ENCODE measurements around the gene CFAP20.

Gene CFAP20

DNA sequence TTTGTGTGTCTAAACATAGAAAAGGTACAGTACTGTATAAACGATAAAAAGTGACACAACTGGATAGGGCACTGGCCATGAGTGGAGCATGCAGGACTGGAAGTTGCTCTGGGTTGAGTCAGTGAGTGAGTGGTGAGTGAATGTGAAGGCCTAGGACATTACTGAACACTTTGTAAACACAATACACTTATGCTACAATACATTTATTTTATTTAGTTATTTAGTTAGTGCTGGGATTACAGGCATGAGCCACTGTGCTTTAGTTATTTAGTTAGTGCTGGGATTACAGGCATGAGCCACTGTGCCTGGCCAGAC lies 4.6 kb downstream of the CFAP20 start:
- DNase-seq, result no peak

DNA sequence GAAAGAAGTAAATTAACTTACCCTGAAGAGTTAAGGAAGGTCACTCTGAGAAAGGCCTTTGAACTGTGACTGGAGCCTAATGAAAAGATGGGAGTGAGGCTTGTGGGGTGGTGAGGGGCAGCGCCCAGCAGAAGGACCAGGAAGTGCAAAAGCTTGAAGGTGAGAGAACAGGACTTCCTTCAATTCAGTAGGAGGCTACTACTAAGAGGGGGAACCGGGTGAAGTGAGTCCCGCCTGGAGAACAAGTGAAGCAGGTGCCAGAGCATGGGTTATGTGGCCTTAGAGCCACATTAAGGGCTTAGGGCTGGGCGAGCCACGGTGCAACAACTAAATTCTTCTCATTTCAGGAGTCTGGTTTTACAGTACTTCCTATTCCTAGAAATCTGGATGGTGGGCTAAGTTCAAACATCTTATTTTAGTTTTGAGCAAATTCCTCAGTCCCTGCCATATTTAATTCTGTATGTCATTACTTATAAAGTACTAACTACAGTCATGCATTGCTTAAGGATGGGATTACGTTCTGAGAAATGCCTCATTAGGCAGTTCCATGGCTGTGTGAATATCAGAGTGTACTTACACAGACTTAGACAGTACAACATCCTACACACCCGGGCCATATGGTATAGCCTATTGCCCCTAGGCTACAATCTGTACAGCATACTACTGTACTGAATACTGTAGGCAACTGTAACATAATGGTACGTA lies 5.1 kb downstream of the CFAP20 start:
- no peak for DNase-seq

DNA sequence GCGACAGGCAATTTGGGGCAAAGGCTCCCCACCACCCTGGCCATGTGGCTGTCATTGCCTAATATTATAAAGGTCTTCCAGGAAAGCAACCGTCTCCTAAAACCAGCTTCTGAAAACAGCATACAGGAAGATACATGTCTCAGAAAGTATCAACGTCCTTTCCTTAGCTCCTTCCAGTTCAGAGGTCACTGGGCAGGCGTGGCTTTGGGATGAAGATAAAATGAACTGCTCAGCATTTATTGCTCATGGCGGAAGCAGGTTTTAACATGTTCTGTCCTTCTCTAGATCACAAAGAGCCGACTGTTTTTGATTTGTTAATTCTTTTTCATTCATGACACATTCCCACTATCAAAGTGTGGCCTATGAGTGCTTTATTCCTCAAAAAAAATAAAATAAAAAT lies 8.0 kb downstream of the CFAP20 start:
- DNase-seq, result no peak

DNA sequence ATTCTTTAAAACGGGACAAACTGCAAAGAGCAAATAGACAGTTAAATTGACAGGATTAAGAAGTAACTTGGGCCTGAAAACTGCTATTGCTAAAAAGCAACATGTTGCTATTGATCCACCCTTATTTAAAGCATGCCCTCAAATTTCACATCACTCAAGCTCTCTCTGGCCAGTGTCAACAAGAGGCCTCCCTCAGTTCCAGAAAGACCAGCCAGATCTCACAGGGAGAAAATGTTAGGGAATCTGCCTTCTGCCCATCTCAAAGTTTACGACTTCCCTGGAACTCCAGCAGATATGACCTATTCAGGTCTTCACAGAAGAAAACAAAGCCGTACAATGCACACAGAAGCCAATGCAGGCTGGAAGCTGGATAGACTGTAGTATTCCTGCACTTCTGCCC lies 8.9 kb downstream of the CFAP20 start:
- DNase-seq, result no peak

DNA sequence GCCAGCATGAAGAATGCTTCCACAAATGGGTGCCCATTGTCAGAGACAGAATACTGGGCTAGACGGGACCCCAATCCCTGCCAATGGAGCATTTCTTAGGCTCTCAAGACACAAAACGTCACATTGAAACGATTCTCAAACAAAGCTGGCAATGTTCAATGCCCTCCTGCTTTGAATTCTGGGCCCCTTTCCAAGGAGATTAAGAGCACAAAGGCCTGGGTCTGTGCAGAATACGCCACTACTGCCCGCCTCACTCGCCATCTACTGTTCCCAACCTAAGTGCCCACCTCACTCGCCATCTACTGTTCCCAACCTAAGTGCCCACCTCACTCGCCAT lies 9.7 kb downstream of the CFAP20 start:
- no peak for DNase-seq

DNA sequence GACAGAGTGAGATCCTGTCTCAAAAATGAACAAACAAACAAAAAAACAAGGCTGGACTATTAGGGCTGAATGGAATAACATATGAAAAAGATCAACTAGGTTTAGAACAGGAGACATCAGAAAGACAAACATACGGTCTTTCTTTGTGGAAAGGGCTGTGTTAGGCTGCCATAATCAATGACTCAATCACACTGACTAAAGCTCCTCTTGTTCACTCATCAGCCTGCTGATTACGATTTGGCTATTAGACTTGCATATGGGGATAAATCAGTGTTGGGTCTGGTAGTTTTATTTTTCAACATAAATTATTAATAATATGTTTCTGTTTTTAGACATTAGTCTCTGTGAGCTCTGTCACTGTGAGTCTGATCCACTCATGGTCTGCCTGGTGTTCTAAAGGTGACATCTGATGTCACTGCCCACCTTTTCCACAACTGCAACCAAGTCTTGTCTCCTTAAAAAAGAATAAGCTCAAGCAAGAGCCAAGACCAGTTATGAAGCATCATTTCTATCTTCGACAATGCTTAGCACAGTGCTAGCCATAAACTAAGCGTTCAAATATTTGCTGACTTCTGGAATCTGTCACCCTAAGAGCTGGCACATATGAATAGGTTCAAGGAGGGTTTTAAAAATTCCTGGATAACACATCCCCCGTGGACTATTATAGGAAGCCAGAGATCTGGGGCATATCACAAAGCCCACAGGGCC lies 10.2 kb downstream of the CFAP20 start:
- DNase-seq, result peak; percentile 24

DNA sequence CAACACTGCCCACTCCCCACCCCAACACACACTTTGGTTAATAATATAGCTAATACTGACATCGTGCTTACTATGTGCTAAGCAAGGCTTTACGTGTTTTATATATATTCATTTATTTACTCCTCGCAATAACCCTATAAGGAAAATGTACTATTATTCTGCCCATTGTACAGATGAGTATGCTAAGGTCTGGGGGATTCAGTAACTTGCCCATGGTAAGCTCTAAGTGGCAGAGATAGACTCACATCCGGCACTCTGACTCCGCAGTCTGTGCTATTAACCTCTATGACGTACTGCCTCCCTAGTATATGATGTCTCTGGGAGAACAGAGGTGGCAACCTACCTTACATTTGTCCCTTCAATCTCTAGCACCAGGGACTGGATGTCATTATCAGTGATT lies 12.7 kb downstream of the CFAP20 start:
- no peak for DNase-seq

DNA sequence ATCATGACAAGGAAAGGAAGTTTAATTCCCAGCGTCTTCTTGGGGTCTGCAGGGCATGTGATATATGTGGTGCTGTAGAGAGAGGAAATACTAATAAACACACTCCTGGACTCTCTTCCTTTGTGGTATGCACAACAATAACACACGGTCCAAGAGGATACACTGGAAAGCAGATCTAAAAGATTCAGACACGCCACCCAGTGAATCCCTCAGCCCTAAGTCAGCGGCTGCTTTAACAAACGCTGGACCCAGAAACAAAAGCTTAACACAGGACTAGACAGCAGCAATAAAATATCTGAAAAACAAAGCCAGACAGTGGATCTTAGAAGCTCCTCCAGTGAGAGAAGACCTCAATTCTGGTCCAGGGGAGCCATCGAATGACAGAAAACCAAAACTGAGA lies 13.1 kb downstream of the CFAP20 start:
- DNase-seq, result no peak

DNA sequence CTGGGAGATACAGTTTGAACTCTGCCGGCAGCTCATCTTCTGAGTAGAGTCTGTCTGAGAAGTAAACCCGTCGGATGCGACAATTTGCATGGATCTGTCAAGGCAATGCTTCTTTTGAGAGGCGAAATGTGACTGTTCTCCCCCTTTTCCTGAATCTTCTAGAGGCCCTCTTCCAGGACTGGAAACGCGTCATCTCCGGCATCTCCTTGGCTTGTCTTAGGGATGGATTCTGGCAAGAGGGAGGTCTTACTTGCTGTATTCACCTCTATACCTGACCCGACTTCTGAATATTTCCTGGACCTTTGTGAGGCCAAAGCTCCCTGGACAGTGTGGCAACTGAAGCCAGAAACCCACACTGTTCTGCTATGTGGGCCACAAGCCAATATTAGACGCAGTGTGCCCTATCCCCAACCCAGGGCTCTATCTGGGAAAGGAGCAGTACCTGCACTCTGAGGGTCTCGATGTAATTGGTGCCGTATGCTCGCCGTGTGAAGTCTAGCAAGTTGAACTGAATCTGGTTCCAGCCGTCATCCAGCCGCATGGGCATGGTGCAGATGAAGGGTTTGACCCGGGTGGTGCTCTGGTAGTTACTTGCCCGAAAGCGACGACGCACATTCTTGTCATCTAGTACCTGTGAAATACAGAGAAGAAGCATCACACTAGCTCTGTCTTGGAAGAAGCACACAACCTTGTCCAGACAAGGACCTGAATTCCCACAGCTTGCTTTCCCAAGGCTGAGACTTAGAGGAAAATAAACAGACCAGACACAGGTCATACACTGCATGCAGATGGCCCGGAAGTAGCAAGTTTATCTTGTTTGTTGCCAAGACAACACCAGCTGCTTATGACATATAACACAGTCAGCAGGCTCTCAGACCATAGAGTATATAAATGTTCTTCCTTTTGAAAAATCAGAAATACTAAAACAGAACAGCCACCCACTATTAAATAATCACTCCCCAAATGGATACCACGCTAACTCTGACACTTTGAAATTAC lies 14.1 kb downstream of the CFAP20 start:
- DNase-seq, result no peak

DNA sequence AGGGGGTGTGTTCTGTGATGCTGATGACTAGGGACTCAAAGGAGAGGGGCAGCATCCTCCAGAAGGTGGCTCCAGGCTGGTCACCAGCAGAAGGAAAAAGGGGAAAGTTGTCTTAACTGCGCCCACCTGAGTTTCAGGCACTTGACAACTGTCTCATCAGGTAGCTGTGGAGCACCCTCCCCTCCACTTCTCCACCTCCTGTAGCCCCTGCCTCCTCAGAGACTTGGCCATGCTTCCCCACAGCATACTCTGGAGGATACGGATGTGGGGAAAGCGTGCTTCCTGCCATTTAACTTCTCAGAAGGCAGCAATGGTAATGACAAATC lies 17.9 kb downstream of the CFAP20 start:
- DNase-seq, result no peak

DNA sequence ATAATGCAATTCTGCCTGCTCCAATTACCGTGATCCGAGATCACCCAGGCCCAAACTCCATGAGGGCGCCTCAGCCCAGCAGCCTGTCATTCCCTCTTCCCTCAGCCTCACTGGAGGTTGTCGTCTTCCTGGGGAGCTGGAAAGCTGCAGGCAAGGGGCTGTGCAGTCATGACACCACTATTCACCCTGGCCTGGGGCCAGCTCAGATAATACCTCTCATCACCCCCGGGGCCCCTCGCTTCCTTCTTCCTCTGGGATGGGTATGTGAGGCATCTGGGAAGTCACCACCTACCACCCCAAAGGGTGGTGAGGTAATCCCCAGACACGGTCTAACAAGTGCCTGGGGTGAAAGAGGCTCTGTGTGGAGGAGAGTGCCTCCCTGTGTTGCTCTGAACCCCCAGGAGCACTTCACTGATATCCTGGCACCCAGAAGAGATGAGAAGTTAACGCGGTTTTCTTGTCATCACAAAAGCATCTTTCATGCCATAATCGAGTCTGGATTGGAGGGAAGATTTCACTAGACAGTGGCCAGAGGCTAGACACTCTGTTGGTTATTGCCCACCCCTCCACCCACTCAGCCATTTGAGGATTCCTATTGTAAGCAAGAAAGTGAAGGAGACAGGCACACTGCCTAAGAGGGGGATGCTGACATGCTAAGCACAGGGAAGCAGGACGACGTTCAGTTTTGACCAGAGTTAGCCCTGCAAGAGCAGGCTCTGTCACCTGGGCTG lies 18.4 kb downstream of the CFAP20 start:
- peak; percentile 75 for DNase-seq

DNA sequence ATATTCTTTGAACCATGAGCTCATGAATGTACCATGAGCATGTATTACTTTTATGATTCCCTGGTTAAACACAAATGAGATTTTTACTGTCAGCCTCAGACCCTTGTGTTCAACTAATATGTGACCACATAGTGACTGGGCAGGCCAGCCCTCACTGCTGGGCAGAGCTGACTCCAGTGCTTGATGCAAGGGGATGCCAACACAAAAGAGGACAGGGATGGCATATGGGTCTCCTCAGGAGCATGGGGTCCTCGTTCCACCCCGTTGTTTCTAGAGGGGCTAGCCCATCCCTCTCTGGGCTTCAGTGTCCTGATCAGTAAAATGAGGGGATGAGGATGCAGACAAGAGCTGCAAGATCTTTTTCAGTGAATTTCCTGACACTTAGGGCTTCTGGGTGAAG lies 19.3 kb downstream of the CFAP20 start:
- no peak for DNase-seq

DNA sequence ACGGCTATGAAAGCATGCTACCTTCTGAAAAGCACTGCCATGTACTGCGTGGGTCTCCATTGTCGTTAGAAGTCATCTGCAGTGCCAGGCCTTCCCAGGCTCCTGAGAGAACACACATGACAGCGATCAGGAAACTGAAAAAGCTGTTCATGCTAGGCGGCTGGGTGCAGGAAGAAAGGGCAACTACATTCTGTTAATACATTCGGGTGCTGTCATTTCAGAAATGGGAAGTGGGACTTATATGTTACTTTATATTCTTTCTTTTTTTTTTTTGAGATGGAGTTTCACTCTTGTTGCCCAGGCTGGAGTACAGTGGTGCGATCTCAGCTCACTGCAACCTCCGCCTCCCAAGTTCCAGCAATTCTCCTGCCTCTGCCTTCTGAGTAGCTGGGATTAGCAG lies 19.9 kb downstream of the CFAP20 start:
- DNase-seq, result no peak

DNA sequence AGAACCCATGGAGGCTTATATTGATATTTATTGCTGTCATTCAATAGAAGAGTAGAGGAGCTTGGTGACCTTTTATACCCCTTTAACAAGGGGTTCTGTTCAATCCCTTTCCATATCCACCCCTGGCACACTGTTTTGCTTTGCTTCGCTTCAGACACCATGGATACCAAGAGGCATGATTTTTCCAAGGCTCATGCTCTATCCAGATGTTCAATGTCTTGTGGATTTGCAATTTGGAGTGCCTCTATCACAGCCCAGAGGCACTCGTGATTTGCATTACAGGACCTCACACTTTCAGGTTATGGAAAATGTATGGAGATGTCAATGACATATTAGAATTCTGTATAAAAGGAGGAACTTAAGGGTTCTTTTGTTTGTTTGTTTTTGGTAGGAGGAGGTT lies 21.5 kb downstream of the CFAP20 start:
- DNase-seq, result no peak

DNA sequence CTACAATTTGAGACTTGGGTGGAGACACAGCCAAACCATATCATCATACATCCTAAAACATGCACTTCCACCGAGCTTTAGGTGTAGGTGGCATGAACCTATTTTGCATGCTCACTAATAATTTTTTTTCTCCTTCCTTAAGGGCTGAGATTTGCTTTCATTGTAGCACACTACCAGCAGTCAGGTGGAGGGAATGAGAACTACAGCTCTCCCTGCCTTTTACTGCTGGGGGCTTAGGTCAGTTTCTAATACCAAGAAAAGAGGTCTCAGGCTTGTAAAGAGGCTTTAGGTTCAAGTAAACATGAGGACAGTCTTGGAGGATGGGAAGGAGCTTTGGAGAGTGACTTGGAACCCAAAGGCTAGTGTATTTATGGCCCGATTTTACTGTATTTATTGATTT lies 22.0 kb downstream of the CFAP20 start:
- no peak for DNase-seq

DNA sequence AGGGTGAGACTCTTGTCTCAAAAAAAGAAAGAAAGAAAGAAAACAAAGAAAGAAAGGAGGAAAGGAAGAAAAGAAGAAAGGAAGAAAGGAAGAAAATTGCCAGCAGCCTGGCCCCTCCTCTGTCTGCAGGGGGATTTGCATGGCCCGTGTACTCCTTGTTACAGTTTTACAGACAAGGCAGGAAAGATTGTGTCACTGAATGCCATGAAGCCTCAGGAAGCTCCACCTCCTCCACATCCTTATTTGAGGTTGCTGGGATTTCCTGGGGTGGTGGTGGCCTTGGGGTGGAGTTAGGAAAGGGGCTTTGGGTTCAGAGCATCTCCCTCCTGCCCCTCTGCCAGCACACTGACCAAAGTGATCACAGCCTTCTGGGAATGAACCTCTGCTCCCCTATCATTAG lies 23.6 kb downstream of the CFAP20 start:
- no peak for DNase-seq

DNA sequence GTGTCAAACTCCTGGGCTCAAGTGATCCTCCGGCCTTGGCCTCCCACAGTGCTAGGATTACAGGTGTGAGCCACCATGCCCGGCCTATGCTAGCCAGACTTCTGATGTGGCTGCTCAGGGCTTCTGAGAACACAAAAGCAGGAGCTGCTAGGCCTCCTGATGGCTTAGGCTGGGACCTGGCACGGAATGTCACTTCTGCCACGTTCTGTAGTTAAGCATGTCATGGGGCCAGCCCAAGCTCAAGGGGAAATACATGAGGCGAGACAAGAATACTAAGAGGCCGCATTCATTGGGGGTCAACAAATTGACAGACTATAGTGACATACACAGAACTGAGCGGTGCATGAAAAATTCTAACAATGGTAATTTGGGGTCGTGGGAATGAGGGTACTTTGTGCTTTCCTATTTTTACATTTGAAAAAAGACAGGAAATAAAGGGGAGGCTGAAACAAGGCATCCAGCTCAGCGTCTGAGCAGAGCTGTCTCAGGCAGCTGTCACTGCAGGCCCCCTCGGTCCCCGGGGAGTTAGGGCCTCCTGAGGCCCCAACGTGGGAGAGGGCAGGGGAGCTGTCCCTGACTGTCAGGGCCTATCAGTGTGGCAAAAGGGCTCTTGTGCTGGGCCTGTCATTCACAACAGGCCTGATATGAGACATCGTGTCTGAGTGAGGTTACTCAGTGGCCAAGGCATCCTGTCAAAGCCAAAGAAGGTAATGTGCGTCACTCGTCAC lies 26.4 kb downstream of the CFAP20 start:
- no peak for DNase-seq

DNA sequence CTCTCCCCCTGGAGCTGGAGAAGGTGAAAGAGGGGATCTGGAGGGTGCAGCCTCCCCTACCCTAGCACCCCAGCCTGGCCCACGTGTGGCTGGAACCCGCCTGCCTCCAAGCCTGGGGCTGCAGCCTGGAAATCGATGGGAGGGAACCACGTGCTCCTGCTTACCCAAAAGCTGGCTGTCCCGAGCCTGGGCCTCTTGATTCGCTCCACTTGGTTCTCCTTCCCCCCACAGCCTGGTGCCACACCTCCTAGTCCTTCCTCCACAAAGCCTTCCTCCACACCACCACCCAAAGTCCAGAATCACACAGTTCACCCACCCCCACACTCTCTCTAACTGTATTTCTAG lies 29.3 kb downstream of the CFAP20 start:
- no peak for DNase-seq

DNA sequence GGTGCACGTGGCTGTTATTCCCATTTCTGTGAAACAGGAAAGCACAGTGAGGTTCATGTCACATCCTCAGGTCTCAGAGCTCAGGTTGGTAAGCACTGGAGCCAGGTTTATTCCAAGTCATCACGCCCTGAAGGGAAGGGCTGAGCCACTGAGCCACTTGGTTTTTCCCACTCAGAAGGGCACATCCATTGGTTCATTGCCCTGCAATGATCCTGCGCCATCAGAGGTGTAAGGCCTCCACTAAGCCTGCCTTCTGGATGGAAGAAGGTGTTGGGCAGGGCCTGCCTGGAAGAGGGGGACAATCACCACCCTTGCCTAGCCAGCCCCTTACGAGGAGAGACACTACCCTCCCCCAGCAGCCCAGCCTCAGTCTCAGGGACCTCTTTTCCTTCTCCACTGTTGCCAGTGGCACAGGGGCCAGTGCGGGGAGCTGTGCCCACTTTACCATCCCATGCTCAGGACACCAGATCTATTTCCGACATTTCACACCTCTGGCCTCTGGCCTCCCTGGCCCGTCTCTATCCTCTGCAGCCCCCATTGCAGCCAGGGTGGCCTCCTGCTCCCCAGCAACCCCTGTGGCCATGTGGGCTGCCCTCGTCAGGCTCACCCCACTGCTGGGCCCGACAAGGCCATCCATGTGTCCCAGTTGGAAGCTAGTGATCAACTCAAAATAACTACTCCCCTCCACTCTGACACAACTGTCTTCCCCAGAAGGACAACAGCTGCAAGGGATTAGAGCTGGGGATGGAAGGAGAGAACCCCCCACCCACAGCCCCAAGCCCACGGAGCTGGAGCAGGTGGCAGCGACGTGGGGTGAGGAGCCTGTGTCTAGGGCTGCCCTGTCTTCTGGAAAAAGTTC lies 29.9 kb downstream of the CFAP20 start:
- DNase-seq, result no peak

DNA sequence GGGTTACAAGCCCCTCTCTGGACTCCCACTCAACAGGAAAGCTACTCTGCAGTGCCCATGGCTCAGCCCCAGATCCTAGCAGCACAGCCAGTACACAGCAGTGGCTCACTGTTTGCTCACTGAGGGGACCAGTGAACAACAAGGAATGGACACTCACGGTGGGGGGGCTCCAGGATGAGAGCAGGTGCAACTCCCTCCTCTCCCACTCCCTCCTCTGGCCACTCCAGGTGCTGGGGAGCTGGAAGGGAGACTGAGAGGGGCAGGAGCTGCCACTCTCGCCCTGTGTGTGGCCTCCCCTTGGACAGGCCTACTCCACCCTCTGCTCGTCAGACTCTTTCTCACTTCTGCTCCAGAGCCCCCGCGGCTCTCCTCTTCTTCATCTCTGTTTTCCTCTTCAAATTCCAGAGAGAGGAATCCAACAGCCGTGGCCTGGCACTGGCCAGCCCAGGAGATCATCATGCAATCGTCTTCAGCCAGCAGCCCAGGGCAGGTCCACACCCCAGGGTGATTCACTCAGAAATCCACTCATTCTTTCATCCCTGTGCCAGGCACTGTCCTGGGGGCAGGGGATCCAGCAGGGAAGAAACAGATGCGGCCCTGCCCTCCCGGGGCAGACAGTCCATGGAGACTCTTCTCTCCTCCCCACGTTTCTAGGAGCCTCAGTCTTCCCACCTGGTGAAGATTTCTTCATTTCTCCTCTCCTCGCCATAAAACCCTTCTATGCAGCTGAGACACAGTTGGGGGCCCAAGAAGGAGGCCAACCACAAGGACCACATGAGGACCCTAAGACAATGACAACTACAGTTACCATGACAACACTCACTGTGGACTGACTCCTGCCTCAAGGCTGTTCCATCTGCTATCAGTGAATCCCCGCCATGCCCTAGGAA lies 30.7 kb downstream of the CFAP20 start:
- peak; percentile 47 for DNase-seq
